Activated B cell treated with CpG ODN at 0.5 μM for 24 hours (primary cell): ENCODE measurements around the gene PRR15L. TPM values are rescaled to one million over a fixed set of nuclear protein-coding genes. Genes with fewer than 3 reads are reported as not detected.

Experiments
- ATAC-seq: fragments of 200-7000 bp; cut with Tn5 transposase; one replicate; pipeline ENCODE4 v1.10.0; 2021; ENCODE audit warnings: low read depth, mild to moderate bottlenecking, moderate library complexity
- CTCF ChIA-PET: fragments of 350-600 bp; sonication (Branson Sonifier 250); formaldehyde crosslinking; loops from one replicate; lab custom pipeline; 2021; ENCODE audit warnings: antibody characterized with exemption; lab: Charles Lee
- POLR2A ChIA-PET: fragments of 350-600 bp; sonication (Branson Sonifier 250); formaldehyde crosslinking; loops from one replicate; lab custom pipeline; 2021; ENCODE audit warnings: antibody characterized with exemption; lab: Charles Lee
- DNase-seq: peaks from one replicate; pipeline ENCODE4 v3.0.0; 2022
- H3K27ac Mint-ChIP-seq: one replicate; pipeline ENCODE4 v1.8.0; 2020; ENCODE audit warnings: mixed read lengths
- H3K27me3 Mint-ChIP-seq: one replicate; pipeline ENCODE4 v1.8.0; 2021; ENCODE audit warnings: mixed read lengths
- H3K36me3 Mint-ChIP-seq: one replicate; pipeline ENCODE4 v1.8.0; 2021; ENCODE audit warnings: low read depth, mixed read lengths
- H3K4me1 Mint-ChIP-seq: one replicate; pipeline ENCODE4 v1.8.0; 2021; ENCODE audit warnings: mixed read lengths
- H3K4me3 Mint-ChIP-seq: one replicate; pipeline ENCODE4 v1.8.0; 2020; ENCODE audit warnings: mild to moderate bottlenecking, mixed read lengths
- H3K9me3 Mint-ChIP-seq: one replicate; pipeline ENCODE4 v1.8.0; 2020; ENCODE audit warnings: mixed read lengths
- CTCF ChIP-seq: fragments of 200-600 bp; IDR thresholded peaks from one replicate; pipeline ENCODE4 v1.8.0; 2022; ENCODE audit warnings: antibody characterized with exemption, mild to moderate bottlenecking
- intact Hi-C: fragments of 100-400 bp; cut with micrococcal nuclease; formaldehyde crosslinking; loops from one replicate; pipeline ENCODE4 v1.15.1; 2024
- total RNA-seq: library from RNA; stranded (reverse); gene quantifications from 2 replicates; pipeline ENCODE4 v1.2.3, GENCODE V29; 2022

The PRR15L gene
- total RNA-seq, 1 donor from 2014 or later: not detected

GRCh38 chr17:47993964-47994363, 36.3 kb upstream of the PRR15L start:
- ChIA-PET POLR2A (no interaction called here), CTCF (no interaction called here)
- no peak for DNase-seq
- no peak for TF ChIP-seq CTCF
- intact Hi-C loops: no loop called here
- Mint-ChIP-seq H3K9me3 (no peaks in the 10 kb centered on the region), H3K4me1 (no peaks in the 10 kb centered on the region), H3K27me3 (peaks cover 2% of the 10 kb centered on the region), H3K27ac (no peak overlapping the region), H3K36me3 (no peaks in the 10 kb centered on the region), H3K4me3 (no peak overlapping the region)
- no peak for ATAC-seq

- ATAC-seq: no peak
- CTCF ChIA-PET: no interaction called here
Measured at GRCh38 chr17:47993031-47993564, 35.4 kb upstream of the PRR15L start.

GRCh38 chr17:47992216-47992615, 34.5 kb upstream of the PRR15L start:
- H3K4me1 Mint-ChIP-seq: no peaks in the 10 kb centered on the region
- POLR2A ChIA-PET: no interaction called here
- no peaks in the 10 kb centered on the region for H3K36me3 Mint-ChIP-seq
- intact Hi-C loops: no loop called here
- no peak for ATAC-seq
- no peak overlapping the region for H3K4me3 Mint-ChIP-seq
- peaks cover 2% of the 10 kb centered on the region for H3K27me3 Mint-ChIP-seq
- DNase-seq: no peak
- no peak overlapping the region for H3K27ac Mint-ChIP-seq
- CTCF ChIA-PET: no interaction called here
- H3K9me3 Mint-ChIP-seq: no peaks in the 10 kb centered on the region
- no peak for TF ChIP-seq CTCF

More at GRCh38 chr17:47993031-47993564, 35.4 kb upstream of the PRR15L start:
- POLR2A ChIA-PET: no interaction called here
- intact Hi-C loops: no loop called here
- Mint-ChIP-seq H3K36me3 (no peaks in the 10 kb centered on the region), H3K9me3 (no peaks in the 10 kb centered on the region), H3K27ac (no peak overlapping the region), H3K4me3 (no peak overlapping the region), H3K27me3 (peaks cover 2% of the 10 kb centered on the region), H3K4me1 (no peaks in the 10 kb centered on the region)
- no peak for DNase-seq
- no peak for TF ChIP-seq CTCF

GRCh38 chr17:47990962-47991731, 33.5 kb upstream of the PRR15L start:
- Mint-ChIP-seq H3K36me3 (no peaks in the 10 kb centered on the region), H3K27ac (no peak overlapping the region), H3K27me3 (peaks cover 2% of the 10 kb centered on the region), H3K4me1 (no peaks in the 10 kb centered on the region), H3K9me3 (no peaks in the 10 kb centered on the region), H3K4me3 (no peak overlapping the region)
- POLR2A ChIA-PET: interaction anchor here (0.6 kb wide), 1 partner anchor 11 kb away, joined by 4 read pairs; no protein-coding TSS in a partner anchor
- TF ChIP-seq CTCF: no peak
- CTCF ChIA-PET: no interaction called here
- ATAC-seq: no peak
- no peak for DNase-seq
- intact Hi-C loops: no loop called here

- intact Hi-C loops: no loop called here
- no peak overlapping the region for H3K4me3 Mint-ChIP-seq
- no peak for TF ChIP-seq CTCF
- H3K27ac Mint-ChIP-seq: no peak overlapping the region
- no peaks in the 10 kb centered on the region for H3K4me1 Mint-ChIP-seq
- ATAC-seq (no peak), DNase-seq (no peak)
- H3K36me3 Mint-ChIP-seq: peaks cover 1% of the 10 kb centered on the region
- CTCF ChIA-PET: no interaction called here
- H3K27me3 Mint-ChIP-seq: peaks cover 2% of the 10 kb centered on the region
- no peaks in the 10 kb centered on the region for H3K9me3 Mint-ChIP-seq
- POLR2A ChIA-PET: no interaction called here
Measured at GRCh38 chr17:47989700-47990099, 32.0 kb upstream of the PRR15L start.
